Stimulated activated naive CD4-positive, alpha-beta T cell treated with Interleukin-2 at 50 U/mL for 16 hours (primary cell): ENCODE results near the gene PRG2.
"Not testable (repeated sequence)": the region's sequence is repeated elsewhere in the genome, so short reads cannot be mapped to it uniquely, and the experiment has no call there.

ENCODE experiments used
- DNase-seq: peaks from one replicate; lab custom pipeline; 2025; lab: John Stamatoyannopoulos, UW

The PRG2 gene

DNA sequence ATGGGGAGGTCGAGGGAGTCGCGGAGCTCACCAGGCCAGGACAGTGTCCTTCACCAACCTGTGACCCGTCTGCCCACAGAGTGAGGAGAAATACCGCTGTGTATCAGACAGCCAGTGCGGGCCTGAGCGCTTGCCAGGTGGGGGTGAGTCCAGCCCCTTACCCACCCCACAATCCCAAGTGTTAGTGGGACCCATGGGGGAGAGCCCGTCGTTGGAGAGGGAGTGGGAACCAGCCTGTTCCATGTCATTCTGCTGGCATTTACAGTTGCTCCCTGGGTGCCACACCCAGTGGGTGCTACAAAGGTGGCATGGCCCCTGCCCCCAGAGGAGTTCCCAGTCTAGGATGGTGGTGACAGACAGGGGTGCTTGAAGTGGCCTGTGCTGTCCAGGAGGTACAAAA is 43.1 kb downstream of the PRG2 start:
- DNase-seq, result no peak

DNA sequence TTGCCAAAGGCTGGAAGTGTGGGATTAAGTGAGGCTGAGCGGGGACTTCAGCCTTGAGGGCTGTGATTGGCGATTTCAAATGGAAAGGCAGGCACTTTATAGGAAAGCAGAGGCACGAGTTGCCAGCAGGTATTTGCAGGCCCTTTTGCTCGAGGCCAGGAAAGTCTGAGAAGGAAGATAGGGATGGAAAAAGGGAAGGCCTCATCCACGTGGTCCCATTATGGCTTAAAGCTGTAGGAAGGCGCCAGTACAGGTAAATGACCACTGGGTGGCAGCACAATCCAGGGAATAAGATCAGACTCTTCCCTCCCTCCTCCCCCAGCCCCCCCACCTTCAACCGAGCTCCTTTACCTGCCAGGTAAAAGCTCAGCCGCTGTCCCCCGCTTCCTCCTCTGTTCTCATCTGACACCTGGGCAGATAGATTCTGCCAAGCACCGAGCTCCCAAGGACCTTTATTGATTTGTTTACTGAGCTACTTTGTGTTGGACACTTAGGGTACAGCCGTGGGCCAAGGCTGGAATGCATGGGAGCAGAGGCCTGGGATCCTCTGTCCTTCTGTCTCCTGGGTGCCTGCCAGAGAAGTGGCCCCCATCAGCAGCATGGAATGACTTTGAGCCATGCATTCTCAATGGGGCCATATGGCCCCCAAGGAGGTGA is 44.8 kb downstream of the PRG2 start:
- peak; percentile 67 for DNase-seq

DNA sequence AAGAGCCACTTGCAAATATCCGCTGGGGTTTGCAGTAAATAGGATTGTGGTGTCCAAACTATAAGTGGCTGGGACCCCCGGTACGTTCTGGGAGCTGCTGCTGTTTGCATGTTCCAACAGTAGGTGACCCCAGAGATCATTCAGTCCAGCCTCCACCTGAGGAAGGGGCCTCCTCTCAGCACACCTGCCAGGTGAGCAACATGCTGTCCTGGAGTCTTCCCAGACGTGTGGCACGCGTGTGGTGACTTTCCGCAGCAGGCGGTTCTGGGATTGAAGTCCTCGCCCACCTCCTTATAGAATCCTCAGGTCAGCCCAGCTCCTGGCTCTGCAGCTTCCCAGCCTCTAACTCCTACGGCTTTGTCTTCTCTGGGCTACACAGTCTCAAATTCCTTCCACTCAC is 45.6 kb downstream of the PRG2 start:
- no peak for DNase-seq

DNA sequence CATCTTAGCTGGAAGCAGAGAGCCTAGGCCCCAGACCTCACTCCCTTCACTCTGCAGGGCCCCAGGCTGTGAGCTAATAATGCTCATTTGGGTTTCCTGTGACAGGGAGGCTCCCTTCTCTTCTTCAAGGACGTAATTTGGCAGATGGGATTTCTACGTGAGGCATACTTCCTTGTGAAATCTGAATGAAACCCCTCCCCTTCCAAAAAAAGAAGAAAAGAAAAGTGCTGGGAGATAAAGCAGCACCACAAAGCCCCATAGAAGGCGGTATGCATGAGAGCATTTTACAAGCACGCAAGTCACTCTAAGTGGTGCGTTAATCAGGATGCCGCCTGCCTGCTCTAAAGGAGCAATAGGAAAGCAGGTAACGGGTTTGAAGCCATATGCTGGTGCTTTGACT is 46.6 kb downstream of the PRG2 start:
- no peak for DNase-seq

DNA sequence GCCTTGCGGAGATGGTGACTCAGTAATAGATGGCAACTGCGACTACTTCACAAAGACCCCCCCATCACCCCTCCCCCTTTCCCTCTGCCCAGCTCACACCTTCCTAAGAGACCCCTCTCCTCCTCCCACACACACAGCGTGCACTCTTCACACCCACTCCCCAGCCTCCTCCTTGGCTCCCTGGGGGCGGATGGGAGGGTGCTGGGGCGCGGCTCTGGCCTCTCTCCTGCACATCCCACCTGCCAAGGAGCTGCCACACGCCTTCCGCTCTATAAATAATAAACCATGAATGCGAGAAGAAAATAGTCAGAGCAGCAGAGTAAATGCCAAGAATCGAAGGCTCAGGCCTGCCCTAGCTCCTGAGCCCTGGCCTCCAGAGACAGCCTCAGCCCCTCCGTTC is 47.7 kb downstream of the PRG2 start:
- DNase-seq, result no peak

DNA sequence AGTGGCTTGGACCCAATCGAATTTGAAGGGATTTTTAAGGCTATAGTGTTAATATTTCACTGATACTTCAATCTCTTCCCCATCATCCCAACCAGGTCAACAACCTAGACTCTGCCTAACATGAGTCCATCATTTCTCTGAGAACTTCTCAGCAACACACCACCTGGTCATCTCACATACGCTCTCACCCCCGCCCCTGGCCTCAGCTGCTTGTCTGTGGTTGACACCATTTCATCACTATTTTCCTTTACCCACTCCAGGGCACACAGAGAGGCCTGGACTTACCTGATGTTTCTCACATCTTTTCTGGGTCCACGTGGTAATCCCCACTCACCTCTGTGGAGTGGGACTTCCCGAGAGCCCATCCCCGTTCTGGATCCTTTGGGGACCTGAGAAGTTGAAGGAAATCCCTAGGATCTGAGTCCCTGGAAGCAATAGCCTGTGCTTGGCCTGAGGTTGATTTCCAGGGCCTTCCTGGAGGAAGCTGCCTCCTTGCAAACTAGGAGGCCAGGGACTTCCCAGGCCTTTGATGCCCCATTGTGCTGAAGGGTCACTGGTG is 49.1 kb downstream of the PRG2 start:
- no peak for DNase-seq

DNA sequence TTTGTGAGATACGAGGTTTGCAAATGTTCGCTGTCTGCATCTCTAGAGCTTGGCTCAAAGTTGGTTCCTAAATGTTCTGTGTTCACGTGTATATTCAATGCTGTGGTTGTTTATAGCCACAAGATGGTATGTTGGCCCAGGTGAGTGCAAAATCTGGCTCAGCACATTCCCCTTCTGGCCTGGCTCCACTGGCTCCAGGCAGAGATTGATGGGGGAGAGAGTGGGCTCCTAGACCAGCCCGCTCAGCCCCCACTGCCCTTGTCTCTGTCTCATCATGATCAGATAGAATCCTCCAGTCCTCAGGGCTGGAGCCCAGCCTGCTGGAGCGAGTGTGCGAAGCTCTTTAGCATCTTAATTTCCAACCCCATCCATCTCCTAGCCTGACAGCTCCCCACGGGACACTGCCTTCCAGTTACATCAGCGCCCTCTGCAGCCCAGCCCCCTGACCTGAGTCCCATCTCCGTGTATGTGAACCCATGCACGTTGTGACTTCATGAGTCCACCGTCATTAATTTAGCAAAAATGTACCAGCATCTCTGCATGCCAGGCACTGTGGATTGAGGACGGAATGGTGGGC is 50.3 kb downstream of the PRG2 start:
- no peak for DNase-seq

DNA sequence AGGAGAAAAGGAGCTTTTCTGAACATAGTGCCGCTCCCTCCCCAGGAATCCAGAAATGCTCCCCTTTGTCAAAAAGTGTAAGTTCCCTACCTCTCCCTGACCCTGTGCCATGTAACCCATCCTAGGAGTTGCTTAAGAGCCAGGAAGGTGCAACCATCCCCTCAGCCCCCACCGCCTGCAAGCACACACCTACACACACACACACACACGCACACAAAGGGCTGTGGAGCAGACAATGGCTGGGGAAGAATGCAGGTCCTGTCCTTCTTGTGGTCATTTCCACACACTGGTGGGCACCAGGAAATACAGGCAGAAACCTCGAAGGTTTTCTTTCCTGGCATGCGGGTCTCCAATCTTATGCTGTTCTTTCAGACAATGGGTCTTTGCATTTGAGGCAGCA is 51.1 kb downstream of the PRG2 start:
- DNase-seq, result no peak

DNA sequence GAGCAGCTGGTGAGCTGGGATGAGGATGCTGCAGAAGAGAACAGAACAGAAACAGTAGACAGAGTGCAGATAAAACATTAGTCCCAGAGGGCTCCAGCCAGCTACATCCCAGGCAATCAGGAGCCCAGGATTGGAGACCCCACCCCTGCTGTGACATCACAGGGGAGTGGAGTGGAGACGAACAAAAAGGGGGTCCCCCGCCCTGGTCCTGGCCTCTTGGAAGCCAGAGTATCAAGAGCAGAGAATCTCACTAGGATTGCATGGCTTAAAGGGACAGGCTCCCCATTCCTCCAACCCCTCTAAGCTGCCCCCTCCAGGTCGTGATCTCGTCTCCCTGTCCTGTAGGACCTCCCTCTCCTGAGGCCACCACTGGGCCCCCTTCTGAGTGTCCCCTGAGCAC is 52.3 kb downstream of the PRG2 start, which contains the start of gene P2RX3:
Gene P2RX3 (plus strand): TSS at position 211 of the 400 bp plus-strand sequence. CDS start 199 bp downstream, outside the sequence.
- DNase-seq, result no peak

DNA sequence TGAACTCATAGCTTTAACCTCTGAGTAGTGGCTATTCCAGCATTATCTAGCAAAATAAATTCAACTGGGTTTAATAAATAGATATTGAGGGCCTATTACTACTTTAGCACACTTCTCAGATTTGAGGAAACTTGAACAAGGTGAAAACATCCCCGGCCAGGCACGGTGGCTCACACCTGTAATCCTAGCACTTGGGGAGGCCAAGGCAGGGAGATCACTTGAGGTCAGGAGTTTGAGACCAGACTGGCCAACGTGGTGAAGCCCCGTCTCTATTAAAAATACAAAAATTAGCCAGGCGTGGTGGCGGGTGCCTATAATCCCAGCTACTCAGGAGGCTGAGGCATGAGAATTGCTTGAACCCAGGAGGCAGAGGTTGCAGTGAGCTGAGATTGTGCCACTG is 53.6 kb downstream of the PRG2 start:
- DNase-seq, result not testable (repeated sequence)
